Measurements from ENCODE around the gene CCDC198.

- TF ChIP-seq EZH2 (IDR thresholded peaks at IDR 0.05; ENCODE audit: borderline replicate concordance, low read depth, low read length, severe bottlenecking) (no peak), POLR2AphosphoS5 (IDR thresholded peaks at IDR 0.05; ENCODE audit: insufficient read depth, low read depth, low read length) (no peak), CTCF (IDR thresholded peaks at IDR 0.05; ENCODE audit: extremely low read depth in 1 of 2, insufficient read depth in 1 of 2, low read depth in 1 of 2, low read length in 2 of 2) (no peak), JUN (IDR thresholded peaks at IDR 0.05; ENCODE audit: borderline replicate concordance, insufficient read depth, insufficient read length, low read depth) (no peak), POLR2A (IDR thresholded peaks at IDR 0.05; ENCODE audit: low read depth, low read length) (no peak), MYC (IDR thresholded peaks at IDR 0.05; ENCODE audit: low read depth, low read length) (no peak), FOS (IDR thresholded peaks at IDR 0.05; ENCODE audit: borderline replicate concordance, insufficient read depth, low read length) (no peak), GATA2 (IDR thresholded peaks at IDR 0.05; ENCODE audit: insufficient read depth, insufficient read length, low read depth, low read length) (no peak)
- TF ChIP-seq, protein P1, sequence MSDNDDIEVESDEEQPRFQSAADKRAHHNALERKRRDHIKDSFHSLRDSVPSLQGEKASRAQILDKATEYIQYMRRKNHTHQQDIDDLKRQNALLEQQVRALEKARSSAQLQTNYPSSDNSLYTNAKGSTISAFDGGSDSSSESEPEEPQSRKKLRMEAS (IDR thresholded peaks at IDR 0.05; ENCODE audit: insufficient read depth, insufficient read length) = no peak
Measured at GRCh38 chr14:57485635-57486034, 8.0 kb downstream of the CCDC198 start.
